Hair follicle dermal papilla cell (primary cell): Measurements from ENCODE around the gene THBS3. TPM values are rescaled to one million over a fixed set of nuclear protein-coding genes. Genes with fewer than 3 reads are reported as not detected.

Experiments
- small RNA-seq: library from RNA; depleted of rRNA; stranded (forward); fragments of <200 nt; gene quantifications from one replicate; pipeline ENCODE3, GENCODE V24; 2012
- total RNA-seq: library from RNA; depleted of rRNA; stranded (reverse); fragments of >200 nt; gene quantifications from 2 replicates; pipeline ENCODE4 v1.2.3, GENCODE V29; 2012

The THBS3 gene
- total RNA-seq: 39.7 and 41.2 TPM in 2 replicates

DNA sequence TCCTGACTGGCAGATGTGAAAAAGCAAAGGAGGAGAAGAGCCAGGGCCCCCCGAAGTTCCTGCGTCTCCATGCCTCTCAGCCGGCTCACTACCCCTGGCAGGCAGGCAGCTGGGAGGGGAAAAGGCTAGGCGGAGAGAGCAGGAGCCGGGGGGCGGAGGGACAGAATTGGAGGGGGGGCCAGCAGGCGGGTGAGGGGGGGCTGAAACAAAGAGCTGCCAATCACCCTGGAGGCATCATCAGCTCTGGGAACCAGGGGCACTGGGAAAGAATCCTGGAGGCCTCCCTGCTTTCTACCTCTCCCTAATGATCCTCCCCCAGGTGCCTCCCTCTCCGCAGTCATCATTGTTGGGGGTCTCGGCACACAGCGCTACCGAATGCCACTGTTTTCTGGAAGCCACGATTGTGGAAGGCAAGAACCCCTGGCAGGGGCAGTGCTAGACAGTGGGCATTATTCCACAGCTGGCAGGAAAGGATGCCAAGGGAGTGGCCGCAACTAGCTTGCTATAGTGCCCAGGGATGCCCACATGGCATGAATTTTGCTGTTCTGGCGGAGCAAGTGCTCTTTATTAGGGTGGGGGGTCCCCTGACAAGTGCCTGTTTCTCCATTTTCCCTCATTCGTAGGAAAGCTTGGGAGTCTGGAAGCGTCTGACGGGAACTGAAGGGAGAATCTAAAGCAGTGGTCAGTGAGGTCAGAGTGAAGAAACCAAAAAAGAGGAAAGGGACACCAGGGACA, at the start of gene THBS3:
Gene THBS3, minus strand, starts transcription at position 92 of the 735 bp plus-strand sequence. Its CDS starts 21 bp downstream, at position 71.

DNA sequence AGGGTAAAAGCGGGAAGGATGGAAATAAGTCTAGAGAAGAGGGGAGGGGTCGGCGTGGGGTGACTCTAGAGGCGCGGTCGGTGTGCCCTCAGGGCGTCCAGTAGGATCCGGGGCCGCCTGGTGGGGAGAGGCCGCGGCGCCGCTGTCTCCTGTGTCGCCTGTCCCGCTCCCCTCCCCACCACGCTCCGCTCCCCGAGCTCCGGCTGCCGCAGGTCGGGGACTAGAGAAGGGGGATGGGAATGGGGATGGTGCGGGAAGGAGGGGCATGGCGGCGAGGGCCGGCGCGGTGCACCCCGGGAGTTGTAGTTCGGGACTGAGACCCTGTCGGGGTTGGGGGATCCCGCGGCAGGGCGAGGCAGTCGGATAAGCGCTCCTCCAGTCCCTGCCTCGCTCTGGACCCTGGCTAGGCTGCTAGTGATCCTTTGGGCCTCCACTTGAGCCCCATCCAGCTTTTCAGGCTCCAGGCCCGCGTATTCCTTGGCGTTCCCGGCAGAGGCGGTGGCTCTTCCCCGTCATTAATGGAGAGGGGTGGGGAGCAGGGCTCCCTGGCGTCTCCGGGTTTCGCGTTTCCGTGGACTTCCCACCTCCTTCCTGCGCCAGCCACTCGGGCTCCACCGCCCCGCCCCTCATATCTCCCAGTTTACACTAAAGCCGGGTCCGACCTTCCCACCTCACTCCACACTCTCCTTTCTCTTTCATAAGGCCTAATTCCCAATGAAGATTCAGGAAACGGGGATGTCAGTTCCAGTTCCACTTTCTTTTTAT, 47.7 kb upstream of the THBS3 start, which contains the start of gene ENTREP3:
Gene ENTREP3, minus strand, starts transcription at position 241 of the 765 bp plus-strand sequence. CDS start 606 bp downstream, outside the sequence.

DNA sequence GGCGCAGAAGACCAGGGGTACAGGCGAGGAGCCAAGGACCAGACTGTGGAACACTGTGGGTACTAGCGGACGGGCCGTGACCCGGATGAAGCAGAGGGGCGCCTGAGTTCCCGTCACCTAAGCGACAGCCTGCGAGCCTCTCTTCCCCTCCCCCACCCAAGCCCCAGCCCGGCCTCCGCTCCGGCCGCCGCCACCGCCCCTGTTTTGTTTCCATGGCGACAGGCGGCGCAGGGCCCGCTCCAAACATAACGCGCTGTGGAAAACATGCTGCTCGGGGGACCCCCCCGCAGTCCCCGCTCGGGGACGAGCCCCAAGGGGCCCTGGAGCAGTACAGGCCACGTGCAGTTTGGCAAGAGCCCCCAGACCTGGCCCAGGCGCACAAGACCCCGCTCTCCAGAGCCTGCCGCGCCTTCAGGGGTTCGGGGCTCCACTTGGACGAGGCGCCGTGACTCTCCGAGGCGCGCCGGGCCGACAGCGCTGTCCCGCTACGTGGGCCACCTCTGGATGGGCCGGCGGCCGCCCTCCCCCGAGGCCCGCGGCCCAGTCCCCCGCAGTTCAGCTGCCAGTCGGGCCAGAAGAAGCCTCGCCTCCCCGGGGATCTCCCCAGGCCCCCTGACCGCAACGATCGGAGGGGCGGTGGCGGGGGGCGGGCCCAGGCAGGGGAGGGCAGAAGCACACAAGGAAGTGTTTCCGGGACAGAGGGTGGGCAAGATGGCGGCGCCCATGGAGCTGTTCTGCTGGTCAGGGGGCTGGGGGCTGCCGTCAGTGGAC, 1.0 kb upstream of the THBS3 start, which contains the start of gene MTX1:
Gene MTX1, plus strand, starts transcription at position 155 of the 771 bp plus-strand sequence. Its CDS starts 110 bp downstream, at position 265.

DNA sequence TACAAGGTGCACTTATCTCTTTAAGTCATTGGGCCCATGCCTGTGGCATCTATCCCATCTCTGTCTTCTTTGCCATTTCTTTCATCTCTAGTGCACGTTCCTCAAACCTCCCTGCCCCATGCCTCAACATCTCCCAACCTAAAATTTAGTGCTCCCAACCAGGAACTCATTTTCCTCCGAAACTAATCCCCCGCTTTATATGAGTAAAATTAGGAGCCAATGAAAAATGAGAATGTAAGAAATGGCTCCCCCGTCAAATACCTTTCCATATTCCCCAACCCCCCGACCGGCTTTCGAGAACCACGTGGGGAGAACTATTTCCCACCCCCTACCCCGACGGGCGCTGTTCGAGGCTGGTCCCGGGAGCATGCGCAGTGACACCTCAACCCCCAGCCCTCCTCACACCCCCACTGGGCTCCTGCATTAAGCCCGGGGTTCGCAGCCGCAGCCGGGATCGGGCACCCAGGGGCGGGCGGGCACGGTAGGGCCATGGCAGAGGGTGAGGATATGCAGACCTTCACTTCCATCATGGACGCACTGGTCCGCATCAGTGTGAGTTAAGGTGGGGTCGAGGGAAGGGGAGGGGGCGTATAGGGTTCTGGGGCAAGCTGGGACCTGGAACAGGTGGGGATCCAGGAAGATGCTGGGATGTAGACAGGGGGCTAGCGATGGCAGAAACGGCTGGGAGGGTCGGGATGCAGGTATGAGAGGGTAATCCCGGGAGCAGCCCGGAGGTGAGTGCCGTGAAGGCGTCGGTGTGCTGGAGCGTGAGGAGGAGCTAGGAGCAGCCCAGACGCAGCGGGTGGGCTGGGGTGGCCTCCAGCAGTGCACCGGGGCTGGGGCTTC, 34.0 kb downstream of the THBS3 start, which contains the start of gene TRIM46:
Gene TRIM46, plus strand, starts transcription at position 372 of the 846 bp plus-strand sequence. Its CDS starts 118 bp downstream, at position 490.

DNA sequence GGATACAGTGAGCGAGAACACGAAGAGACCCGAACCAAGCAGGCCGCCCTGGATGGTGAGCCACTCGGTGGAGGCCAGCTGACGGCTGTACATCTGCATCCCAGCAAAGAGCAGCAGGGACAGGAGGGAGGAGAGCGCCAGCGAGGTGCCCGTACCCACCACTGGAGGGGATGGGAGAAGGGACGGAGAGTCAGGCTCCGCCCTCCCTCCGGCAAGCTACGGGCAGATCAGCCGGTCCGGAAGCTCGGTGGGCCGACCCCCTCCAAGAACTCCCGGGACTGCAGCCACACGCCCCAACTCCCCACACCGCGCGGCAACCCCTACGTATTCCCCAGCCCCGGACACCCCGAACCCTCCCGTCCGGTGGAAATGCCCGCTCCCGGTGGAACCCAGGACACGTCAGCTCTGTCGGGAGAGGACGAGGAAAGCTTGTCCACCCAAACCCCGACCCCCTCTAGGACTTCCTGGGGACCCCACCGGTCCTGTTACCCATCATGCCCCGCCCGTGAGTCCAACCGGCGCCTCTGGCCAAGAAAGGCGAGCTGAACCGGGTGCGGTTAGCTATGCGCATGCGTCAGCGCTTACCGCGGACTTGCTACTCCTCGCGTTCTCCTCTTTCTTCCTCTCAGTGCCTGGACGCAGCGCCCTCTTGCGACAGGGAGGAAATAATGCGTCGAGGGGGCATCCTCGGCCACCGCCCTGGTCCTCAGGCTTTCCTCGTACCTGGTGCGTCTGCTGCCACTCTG, 34.8 kb downstream of the THBS3 start, which contains the start of gene KRTCAP2:
Gene KRTCAP2, minus strand, starts transcription at position 573 of the 746 bp plus-strand sequence. Its CDS starts 80 bp downstream, at position 493.

Small RNAs within 50 kb of the gene (small RNA-seq; reads per million reads assigned to genes)
- gene HMGN2P18: not detected

Other genes with a start within 250 kb of the THBS3 start
- 17.2 and 17.4 TPM in 2 replicates for gene PYGO2, start 246.1 kb downstream of the THBS3 start, total RNA-seq
- 374 and 395 TPM in 2 replicates for gene SHC1, start 237.2 kb downstream of the THBS3 start, total RNA-seq
- gene CKS1B, start 233.2 kb downstream of the THBS3 start, total RNA-seq: 16.4 and 18.3 TPM in 2 replicates
- gene FLAD1, start 224.6 kb downstream of the THBS3 start, total RNA-seq: 19.8 and 20.3 TPM in 2 replicates
- gene LENEP, start 214.3 kb downstream of the THBS3 start, total RNA-seq: not detected in 2 replicates
- 29.2 and 31.7 TPM in 2 replicates for gene ZBTB7B, start 205.1 kb downstream of the THBS3 start, total RNA-seq
- gene DCST2, start 174.1 kb downstream of the THBS3 start, total RNA-seq: not detected in 2 replicates
- not detected in 2 replicates for gene DCST1, start 174.1 kb downstream of the THBS3 start, total RNA-seq
- 63.0 and 94.4 TPM in 2 replicates for gene ADAM15, start 156.6 kb downstream of the THBS3 start, total RNA-seq
- gene EFNA4, start 144.2 kb downstream of the THBS3 start, total RNA-seq: 2.7 and 3.6 TPM in 2 replicates
- gene EFNA3, start 129.1 kb downstream of the THBS3 start, total RNA-seq: 0.81 and 0.97 TPM in 2 replicates
- not detected in 2 replicates for gene EFNA1, start 80.0 kb downstream of the THBS3 start, total RNA-seq
- 39.9 and 43.6 TPM in 2 replicates for gene SLC50A1, start 72.0 kb downstream of the THBS3 start, total RNA-seq
- gene DPM3, start 67.4 kb downstream of the THBS3 start, total RNA-seq: 13.4 and 15.4 TPM in 2 replicates
- gene KRTCAP2, start 34.6 kb downstream of the THBS3 start, total RNA-seq: 44.4 and 49.5 TPM in 2 replicates
- 7.4 and 7.8 TPM in 2 replicates for gene TRIM46, start 34.0 kb downstream of the THBS3 start, total RNA-seq
- 28.6 and 39.1 TPM in 2 replicates for gene MTX1, start 798 bp upstream of the THBS3 start, total RNA-seq
- gene ENTREP3, start 47.6 kb upstream of the THBS3 start, total RNA-seq: 5.4 and 7.0 TPM in 2 replicates
- 34.4 and 45.8 TPM in 2 replicates for gene SCAMP3, start 54.5 kb upstream of the THBS3 start, total RNA-seq
- 24.2 and 29.7 TPM in 2 replicates for gene CLK2, start 65.6 kb upstream of the THBS3 start, total RNA-seq
- 0.97 and 2.1 TPM in 2 replicates for gene HCN3, start 69.6 kb upstream of the THBS3 start, total RNA-seq
- under 0.01 TPM in 1 of 2 replicates, not detected in the other for gene PKLR, start 93.5 kb upstream of the THBS3 start, total RNA-seq
- gene FDPS, start 101.0 kb upstream of the THBS3 start, total RNA-seq: 242 and 362 TPM in 2 replicates
- gene RUSC1, start 113.0 kb upstream of the THBS3 start, total RNA-seq: 18.5 and 20.3 TPM in 2 replicates